ENCODE measurements around the gene MELK. TPM values are rescaled to one million over a fixed set of nuclear protein-coding genes. Genes with fewer than 3 reads are reported as not detected.

MELK gene
- total RNA-seq, 1 donor from 2014 or later, result 11.0 TPM

DNA sequence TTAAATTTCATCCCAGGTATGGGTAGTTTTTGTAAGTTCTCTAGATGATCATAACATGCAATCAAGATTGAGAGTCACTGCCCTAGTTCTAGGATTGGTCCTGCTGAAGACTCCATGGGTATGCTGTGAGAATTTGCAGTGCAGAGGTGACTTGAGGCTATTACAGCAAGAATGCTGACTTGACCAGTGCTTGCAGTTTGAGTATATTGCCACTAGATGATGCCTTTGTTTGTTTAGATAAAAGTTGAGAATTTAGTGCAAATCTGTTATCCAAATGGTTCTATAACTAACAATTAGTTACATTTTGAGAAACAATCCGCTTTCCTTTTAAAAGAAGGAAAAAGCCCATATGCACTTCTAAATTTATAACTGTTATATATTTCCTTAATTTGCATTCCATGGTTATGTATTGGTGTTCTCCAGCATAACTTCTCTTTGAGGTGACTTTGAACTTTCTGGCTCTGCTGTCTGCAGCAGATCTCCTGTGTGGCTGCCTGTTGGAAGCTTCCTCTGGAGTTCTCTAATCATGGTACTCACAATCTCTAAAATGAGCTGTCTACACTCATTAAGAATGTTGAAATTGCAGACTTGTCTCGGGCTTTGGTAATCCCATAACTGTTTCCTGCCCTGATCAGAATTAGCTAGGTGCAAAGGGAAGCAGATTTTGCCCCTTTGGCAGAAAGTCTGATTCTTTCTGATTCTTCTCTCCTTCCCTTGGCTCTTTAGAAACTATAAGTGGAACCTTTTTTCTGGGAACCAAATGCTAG, 24.9 kb downstream of the MELK start:
- Mint-ChIP-seq H3K4me1 (ENCODE audit: unreplicated experiment) (peaks cover 16% of the 10 kb centered on the region), H3K27me3 (ENCODE audit: unreplicated experiment) (no peaks in the 10 kb centered on the region), H3K36me3 (ENCODE audit: unreplicated experiment) (no peaks in the 10 kb centered on the region), H3K9me3 (ENCODE audit: unreplicated experiment) (no peaks in the 10 kb centered on the region), H3K4me3 (ENCODE audit: unreplicated experiment) (no peak overlapping the region), H3K27ac (ENCODE audit: unreplicated experiment) (no peak overlapping the region)
- TF ChIP-seq, protein P1, sequence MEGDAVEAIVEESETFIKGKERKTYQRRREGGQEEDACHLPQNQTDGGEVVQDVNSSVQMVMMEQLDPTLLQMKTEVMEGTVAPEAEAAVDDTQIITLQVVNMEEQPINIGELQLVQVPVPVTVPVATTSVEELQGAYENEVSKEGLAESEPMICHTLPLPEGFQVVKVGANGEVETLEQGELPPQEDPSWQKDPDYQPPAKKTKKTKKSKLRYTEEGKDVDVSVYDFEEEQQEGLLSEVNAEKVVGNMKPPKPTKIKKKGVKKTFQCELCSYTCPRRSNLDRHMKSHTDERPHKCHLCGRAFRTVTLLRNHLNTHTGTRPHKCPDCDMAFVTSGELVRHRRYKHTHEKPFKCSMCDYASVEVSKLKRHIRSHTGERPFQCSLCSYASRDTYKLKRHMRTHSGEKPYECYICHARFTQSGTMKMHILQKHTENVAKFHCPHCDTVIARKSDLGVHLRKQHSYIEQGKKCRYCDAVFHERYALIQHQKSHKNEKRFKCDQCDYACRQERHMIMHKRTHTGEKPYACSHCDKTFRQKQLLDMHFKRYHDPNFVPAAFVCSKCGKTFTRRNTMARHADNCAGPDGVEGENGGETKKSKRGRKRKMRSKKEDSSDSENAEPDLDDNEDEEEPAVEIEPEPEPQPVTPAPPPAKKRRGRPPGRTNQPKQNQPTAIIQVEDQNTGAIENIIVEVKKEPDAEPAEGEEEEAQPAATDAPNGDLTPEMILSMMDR (IDR thresholded peaks at IDR 0.05), result peak; percentile 65
- DNase-seq (ENCODE audit: extremely low spot score, unreplicated experiment), result no peak

DNA sequence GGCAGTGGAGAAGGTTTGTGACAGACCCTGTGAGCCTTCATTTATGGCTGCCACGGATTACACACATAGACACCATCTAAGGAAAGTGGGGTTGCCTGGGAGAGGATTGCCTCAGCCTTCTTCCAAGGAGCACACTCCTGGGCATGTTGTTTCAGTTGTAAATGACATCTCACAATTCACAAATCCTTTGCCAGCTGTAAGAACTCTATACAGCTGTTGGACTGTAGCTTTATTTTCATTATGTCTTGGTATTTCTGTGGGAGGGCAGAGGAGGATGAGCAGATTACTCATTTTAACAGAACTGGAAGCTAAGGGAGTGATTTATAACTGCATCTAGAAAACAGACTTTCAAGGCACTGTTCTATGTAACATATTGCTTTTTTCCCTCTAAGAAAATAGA, 25.6 kb downstream of the MELK start:
- TF ChIP-seq, protein P1 (IDR thresholded peaks at IDR 0.05), result no peak
- Mint-ChIP-seq H3K27me3 (ENCODE audit: unreplicated experiment) (no peaks in the 10 kb centered on the region), H3K36me3 (ENCODE audit: unreplicated experiment) (no peaks in the 10 kb centered on the region), H3K4me1 (ENCODE audit: unreplicated experiment) (peaks cover 22% of the 10 kb centered on the region), H3K4me3 (ENCODE audit: unreplicated experiment) (no peak overlapping the region), H3K27ac (ENCODE audit: unreplicated experiment) (peak overlapping the region; percentile 8), H3K9me3 (ENCODE audit: unreplicated experiment) (no peaks in the 10 kb centered on the region)
- no peak for DNase-seq (ENCODE audit: extremely low spot score, unreplicated experiment)

DNA sequence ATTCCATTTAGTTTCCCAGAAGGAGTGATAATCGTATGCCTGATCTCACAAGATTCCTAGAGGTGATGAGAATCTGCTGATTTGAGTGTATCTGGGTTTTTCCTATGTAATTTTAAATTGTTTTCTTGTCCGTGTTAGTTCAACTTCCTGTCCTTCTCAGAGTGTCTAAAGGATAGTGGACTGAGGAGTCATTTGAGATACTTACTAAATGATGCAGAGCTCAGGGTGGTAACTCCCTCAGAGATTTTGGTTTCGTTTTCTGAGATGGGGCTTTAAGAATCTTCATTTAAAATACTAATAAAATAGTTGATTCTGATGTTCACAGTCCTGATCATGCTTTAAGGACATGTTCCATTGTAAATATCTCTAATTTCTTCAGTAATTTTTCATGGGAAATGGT, 30.3 kb downstream of the MELK start:
- no peaks in the 10 kb centered on the region for H3K9me3 Mint-ChIP-seq (ENCODE audit: unreplicated experiment)
- H3K27me3 Mint-ChIP-seq (ENCODE audit: unreplicated experiment), result no peaks in the 10 kb centered on the region
- no peak for DNase-seq (ENCODE audit: extremely low spot score, unreplicated experiment)
- H3K36me3 Mint-ChIP-seq (ENCODE audit: unreplicated experiment), result peaks cover 3% of the 10 kb centered on the region
- peak overlapping the region; percentile 56 for H3K4me3 Mint-ChIP-seq (ENCODE audit: unreplicated experiment)
- H3K27ac Mint-ChIP-seq (ENCODE audit: unreplicated experiment), result peak overlapping the region; percentile 92
- peaks cover 21% of the 10 kb centered on the region for H3K4me1 Mint-ChIP-seq (ENCODE audit: unreplicated experiment)
- TF ChIP-seq, protein P1 (IDR thresholded peaks at IDR 0.05), result no peak

DNA sequence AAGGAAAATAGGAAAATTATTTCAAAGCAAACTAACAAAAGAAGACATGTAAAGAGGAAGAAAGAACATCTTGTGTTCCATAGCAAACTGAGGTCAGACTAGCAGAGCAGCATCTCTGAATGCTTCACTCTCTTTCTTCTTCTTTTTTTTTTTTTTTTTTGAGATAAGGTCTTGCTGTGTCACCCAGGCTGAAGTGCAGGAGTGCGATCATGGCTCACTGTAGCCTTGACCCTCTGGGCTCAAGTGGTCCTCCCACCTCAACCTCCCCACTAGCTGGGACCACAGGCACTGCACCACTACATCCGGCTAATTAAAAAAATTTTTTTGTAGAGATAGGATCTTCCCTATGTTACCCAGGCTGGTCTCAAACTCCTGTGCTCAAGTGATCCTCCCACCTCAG, 36.6 kb downstream of the MELK start:
- no peaks in the 10 kb centered on the region for H3K4me1 Mint-ChIP-seq (ENCODE audit: unreplicated experiment)
- H3K27me3 Mint-ChIP-seq (ENCODE audit: unreplicated experiment), result no peaks in the 10 kb centered on the region
- no peaks in the 10 kb centered on the region for H3K9me3 Mint-ChIP-seq (ENCODE audit: unreplicated experiment)
- no peak for DNase-seq (ENCODE audit: extremely low spot score, unreplicated experiment)
- no peak overlapping the region for H3K27ac Mint-ChIP-seq (ENCODE audit: unreplicated experiment)
- TF ChIP-seq, protein P1 (IDR thresholded peaks at IDR 0.05), result no peak
- peaks cover 7% of the 10 kb centered on the region for H3K36me3 Mint-ChIP-seq (ENCODE audit: unreplicated experiment)
- no peak overlapping the region for H3K4me3 Mint-ChIP-seq (ENCODE audit: unreplicated experiment)

DNA sequence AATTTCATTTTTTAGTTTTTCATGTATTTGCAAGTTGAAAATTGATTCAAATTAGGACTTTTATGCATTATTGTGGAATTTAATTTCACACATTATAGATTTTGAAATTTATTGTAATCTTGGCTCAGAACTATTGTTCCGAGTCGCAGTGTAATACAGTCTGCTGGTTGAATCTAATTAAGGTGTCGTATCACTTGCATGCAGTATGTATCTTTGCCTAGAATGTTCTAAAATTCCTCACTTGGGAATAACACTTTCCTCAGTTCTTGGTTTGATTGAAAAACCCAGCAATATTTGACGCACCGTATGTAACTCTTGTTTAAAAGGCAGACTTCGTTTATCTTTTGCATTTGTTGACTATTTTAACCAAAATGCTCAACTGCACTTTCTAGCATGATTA, 49.4 kb downstream of the MELK start:
- DNase-seq (ENCODE audit: extremely low spot score, unreplicated experiment), result no peak
- no peaks in the 10 kb centered on the region for H3K27me3 Mint-ChIP-seq (ENCODE audit: unreplicated experiment)
- H3K4me1 Mint-ChIP-seq (ENCODE audit: unreplicated experiment), result peaks cover 11% of the 10 kb centered on the region
- TF ChIP-seq, protein P1 (IDR thresholded peaks at IDR 0.05), result no peak
- no peaks in the 10 kb centered on the region for H3K9me3 Mint-ChIP-seq (ENCODE audit: unreplicated experiment)
- no peaks in the 10 kb centered on the region for H3K36me3 Mint-ChIP-seq (ENCODE audit: unreplicated experiment)
- no peak overlapping the region for H3K27ac Mint-ChIP-seq (ENCODE audit: unreplicated experiment)
- no peak overlapping the region for H3K4me3 Mint-ChIP-seq (ENCODE audit: unreplicated experiment)
